ENCODE results near the gene KIF4B. TPM values are rescaled to one million over a fixed set of nuclear protein-coding genes. Genes with fewer than 3 reads are reported as not detected.

Gene KIF4B
- total RNA-seq, 1 experiment from 2014 or later: 0.12 TPM

DNA sequence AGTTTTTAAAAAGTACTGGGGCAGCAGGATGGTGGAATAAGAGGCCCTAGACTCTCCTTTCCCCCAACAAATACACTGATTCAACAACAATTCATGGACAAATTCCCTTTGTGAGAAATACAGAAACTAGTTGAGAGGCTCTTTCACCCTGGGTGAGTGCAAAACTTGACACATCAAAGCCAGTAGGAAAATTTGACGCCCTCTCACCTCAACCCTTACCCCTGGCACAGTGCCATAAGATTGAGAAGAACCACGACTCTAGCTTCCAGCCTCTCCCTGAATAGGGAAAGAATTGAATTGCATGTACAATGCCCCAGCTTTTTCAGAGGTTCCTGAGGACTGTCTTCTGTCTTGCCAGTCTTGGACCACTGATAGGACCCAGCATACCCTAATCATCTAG is 12.3 kb downstream of the KIF4B start:
- CTCF ChIA-PET: no interaction called here
- intact Hi-C loops (cut with micrococcal nuclease): no loop called here
- no TSS peak for BruUV-seq (replicated peaks)

More for the DNA sequence above, 12.3 kb downstream of the KIF4B start:
- H3K36me3 ChIP-seq (ENCODE audit: control insufficient read depth in 1 of 2, insufficient read depth in 2 of 2, low read length in 2 of 2): no peaks in the 10 kb centered on the region
- no peaks in the 10 kb centered on the region for H3K4me1 ChIP-seq (ENCODE audit: control insufficient read depth in 1 of 2, insufficient read depth in 2 of 2, low read length in 2 of 2)
- ChIA-PET RAD21 (ENCODE audit: low non-redundant PET in 1 of 2, low total read pairs in 2 of 2, uncharacterized antibody in 2 of 2, unreplicated experiment in 2 of 2) (no interaction called here), POLR2A (no interaction called here)
- no peak overlapping the region for H3K27ac ChIP-seq (ENCODE audit: low read depth, low read length)
- H3K27me3 ChIP-seq (ENCODE audit: insufficient read depth, low read length): no peaks in the 10 kb centered on the region; the same call in 1 of the 2 replicates
- H2AFZ ChIP-seq (ENCODE audit: low read depth, low read length, poor library complexity, severe bottlenecking): no peak overlapping the region
- H3K9ac ChIP-seq (ENCODE audit: low read length): no peak overlapping the region
- H4K20me1 ChIP-seq (ENCODE audit: insufficient read depth): no peaks in the 10 kb centered on the region
- no peak overlapping the region for H3K4me2 ChIP-seq (ENCODE audit: low read length)
- H3K9me2 ChIP-seq (ENCODE audit: insufficient read depth): no peaks in the 10 kb centered on the region
- TF ChIP-seq SP1 (IDR thresholded peaks at IDR 0.05; ENCODE audit: low read depth) (no peak), YY1 (IDR thresholded peaks at IDR 0.05; ENCODE audit: extremely low read depth, insufficient replicate concordance, low read depth, low read length) (no peak), CBX3 (IDR thresholded peaks at IDR 0.05; ENCODE audit: low read depth) (no peak), POLR2A (IDR thresholded peaks at IDR 0.05; ENCODE audit: borderline replicate concordance, extremely low read depth, insufficient read depth, insufficient read length) (no peak), JUND (IDR thresholded peaks at IDR 0.05) (no peak), ZFX (IDR thresholded peaks at IDR 0.05) (no peak), EZH2phosphoT487 (IDR thresholded peaks at IDR 0.05; ENCODE audit: borderline replicate concordance) (no peak), EGR1 (IDR thresholded peaks at IDR 0.05; ENCODE audit: low read depth) (no peak), TCF7L2 (IDR thresholded peaks at IDR 0.05; ENCODE audit: borderline replicate concordance, extremely low read depth, insufficient read depth, insufficient read length) (no peak), ELF1 (IDR thresholded peaks at IDR 0.05; ENCODE audit: borderline replicate concordance, low read depth) (no peak), SRF (IDR thresholded peaks at IDR 0.05; ENCODE audit: low read depth) (no peak)
- TF ChIP-seq, protein P1, sequence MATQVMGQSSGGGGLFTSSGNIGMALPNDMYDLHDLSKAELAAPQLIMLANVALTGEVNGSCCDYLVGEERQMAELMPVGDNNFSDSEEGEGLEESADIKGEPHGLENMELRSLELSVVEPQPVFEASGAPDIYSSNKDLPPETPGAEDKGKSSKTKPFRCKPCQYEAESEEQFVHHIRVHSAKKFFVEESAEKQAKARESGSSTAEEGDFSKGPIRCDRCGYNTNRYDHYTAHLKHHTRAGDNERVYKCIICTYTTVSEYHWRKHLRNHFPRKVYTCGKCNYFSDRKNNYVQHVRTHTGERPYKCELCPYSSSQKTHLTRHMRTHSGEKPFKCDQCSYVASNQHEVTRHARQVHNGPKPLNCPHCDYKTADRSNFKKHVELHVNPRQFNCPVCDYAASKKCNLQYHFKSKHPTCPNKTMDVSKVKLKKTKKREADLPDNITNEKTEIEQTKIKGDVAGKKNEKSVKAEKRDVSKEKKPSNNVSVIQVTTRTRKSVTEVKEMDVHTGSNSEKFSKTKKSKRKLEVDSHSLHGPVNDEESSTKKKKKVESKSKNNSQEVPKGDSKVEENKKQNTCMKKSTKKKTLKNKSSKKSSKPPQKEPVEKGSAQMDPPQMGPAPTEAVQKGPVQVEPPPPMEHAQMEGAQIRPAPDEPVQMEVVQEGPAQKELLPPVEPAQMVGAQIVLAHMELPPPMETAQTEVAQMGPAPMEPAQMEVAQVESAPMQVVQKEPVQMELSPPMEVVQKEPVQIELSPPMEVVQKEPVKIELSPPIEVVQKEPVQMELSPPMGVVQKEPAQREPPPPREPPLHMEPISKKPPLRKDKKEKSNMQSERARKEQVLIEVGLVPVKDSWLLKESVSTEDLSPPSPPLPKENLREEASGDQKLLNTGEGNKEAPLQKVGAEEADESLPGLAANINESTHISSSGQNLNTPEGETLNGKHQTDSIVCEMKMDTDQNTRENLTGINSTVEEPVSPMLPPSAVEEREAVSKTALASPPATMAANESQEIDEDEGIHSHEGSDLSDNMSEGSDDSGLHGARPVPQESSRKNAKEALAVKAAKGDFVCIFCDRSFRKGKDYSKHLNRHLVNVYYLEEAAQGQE (IDR thresholded peaks at IDR 0.05; ENCODE audit: low read depth): no peak
- TF ChIP-seq, protein P2, sequence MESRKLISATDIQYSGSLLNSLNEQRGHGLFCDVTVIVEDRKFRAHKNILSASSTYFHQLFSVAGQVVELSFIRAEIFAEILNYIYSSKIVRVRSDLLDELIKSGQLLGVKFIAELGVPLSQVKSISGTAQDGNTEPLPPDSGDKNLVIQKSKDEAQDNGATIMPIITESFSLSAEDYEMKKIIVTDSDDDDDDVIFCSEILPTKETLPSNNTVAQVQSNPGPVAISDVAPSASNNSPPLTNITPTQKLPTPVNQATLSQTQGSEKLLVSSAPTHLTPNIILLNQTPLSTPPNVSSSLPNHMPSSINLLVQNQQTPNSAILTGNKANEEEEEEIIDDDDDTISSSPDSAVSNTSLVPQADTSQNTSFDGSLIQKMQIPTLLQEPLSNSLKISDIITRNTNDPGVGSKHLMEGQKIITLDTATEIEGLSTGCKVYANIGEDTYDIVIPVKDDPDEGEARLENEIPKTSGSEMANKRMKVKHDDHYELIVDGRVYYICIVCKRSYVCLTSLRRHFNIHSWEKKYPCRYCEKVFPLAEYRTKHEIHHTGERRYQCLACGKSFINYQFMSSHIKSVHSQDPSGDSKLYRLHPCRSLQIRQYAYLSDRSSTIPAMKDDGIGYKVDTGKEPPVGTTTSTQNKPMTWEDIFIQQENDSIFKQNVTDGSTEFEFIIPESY (IDR thresholded peaks at IDR 0.05; ENCODE audit: extremely low read depth, insufficient replicate concordance, low read length): no peak
- TF ChIP-seq, protein P3, sequence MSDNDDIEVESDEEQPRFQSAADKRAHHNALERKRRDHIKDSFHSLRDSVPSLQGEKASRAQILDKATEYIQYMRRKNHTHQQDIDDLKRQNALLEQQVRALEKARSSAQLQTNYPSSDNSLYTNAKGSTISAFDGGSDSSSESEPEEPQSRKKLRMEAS (IDR thresholded peaks at IDR 0.05): no peak
- TF ChIP-seq, protein P4, sequence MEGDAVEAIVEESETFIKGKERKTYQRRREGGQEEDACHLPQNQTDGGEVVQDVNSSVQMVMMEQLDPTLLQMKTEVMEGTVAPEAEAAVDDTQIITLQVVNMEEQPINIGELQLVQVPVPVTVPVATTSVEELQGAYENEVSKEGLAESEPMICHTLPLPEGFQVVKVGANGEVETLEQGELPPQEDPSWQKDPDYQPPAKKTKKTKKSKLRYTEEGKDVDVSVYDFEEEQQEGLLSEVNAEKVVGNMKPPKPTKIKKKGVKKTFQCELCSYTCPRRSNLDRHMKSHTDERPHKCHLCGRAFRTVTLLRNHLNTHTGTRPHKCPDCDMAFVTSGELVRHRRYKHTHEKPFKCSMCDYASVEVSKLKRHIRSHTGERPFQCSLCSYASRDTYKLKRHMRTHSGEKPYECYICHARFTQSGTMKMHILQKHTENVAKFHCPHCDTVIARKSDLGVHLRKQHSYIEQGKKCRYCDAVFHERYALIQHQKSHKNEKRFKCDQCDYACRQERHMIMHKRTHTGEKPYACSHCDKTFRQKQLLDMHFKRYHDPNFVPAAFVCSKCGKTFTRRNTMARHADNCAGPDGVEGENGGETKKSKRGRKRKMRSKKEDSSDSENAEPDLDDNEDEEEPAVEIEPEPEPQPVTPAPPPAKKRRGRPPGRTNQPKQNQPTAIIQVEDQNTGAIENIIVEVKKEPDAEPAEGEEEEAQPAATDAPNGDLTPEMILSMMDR (IDR thresholded peaks at IDR 0.05 in 2 of 3, conservative IDR thresholded peaks at IDR 0.05 in 1 of 3; ENCODE audit: borderline replicate concordance in 1 of 3, insufficient read depth in 1 of 3, low read depth in 2 of 3, low read length in 2 of 3): no peak
- no peaks in the 10 kb centered on the region for H3K79me2 ChIP-seq (ENCODE audit: insufficient read depth, low read length)
- DNase-seq (ENCODE audit: low read depth, low spot score) (no peak), ATAC-seq (no peak)
- no peak overlapping the region for H3K4me3 ChIP-seq (replicated peaks in 1 of 2; ENCODE audit: low read depth in 1 of 2, low read length in 2 of 2)
- H3K9me3 ChIP-seq (ENCODE audit: control insufficient read depth in 1 of 2, insufficient read depth in 1 of 2, low read depth in 1 of 2, low read length in 2 of 2): no peaks in the 10 kb centered on the region
